NT2/D1 (cell line): ENCODE measurements around the gene GPR39.

ENCODE experiments used
- SUZ12 ChIP-seq: IDR thresholded peaks from 2 replicates; pipeline ENCODE4 v1.6.1; 2011; ENCODE audit not compliant: insufficient read length, insufficient read depth; ENCODE audit errors: extremely low read depth
- YY1 ChIP-seq: IDR thresholded peaks from 2 replicates; pipeline ENCODE4 v1.6.1; 2011; ENCODE audit not compliant: insufficient read length, insufficient read depth

GRCh38 chr2:132557694-132558093 lies 141.1 kb downstream of the GPR39 start:
- TF ChIP-seq SUZ12 (no peak), YY1 (no peak)
